HepG2 (cell line): ENCODE measurements around the gene HCRT. TPM values are rescaled to one million over a fixed set of nuclear protein-coding genes. Genes with fewer than 3 reads are reported as not detected.
A peak's percentile ranks its signal among the peaks of the same experiment; 100 is the strongest.

ENCODE experiments used
- ADNP ChIP-seq: sonication (generic); formaldehyde crosslinking; IDR thresholded peaks from 2 replicates; pipeline ENCODE4 v1.4.0; 2020; ENCODE audit warnings: missing genetic modification reagents
- CCDC6 ChIP-seq: sonication (generic); formaldehyde crosslinking; IDR thresholded peaks from 2 replicates; pipeline ENCODE4 v1.8.1; 2022; ENCODE audit warnings: mild to moderate bottlenecking, missing genetic modification reagents, moderate library complexity
- HDAC2 ChIP-seq: sonication (generic); formaldehyde crosslinking; IDR thresholded peaks from 2 replicates; pipeline ENCODE4 v1.4.0; 2020; ENCODE audit warnings: missing genetic modification reagents
- ISX ChIP-seq: sonication (generic); formaldehyde crosslinking; conservative IDR thresholded peaks from 2 replicates; pipeline ENCODE4 v1.5.0; 2020; ENCODE audit warnings: missing genetic modification reagents
- MATR3 ChIP-seq: sonication (generic); formaldehyde crosslinking; IDR thresholded peaks from 2 replicates; pipeline ENCODE4 v1.4.0; 2020; ENCODE audit warnings: missing genetic modification reagents
- REXO4 ChIP-seq: sonication (generic); formaldehyde crosslinking; IDR thresholded peaks from 2 replicates; pipeline ENCODE4 v1.8.0; 2022; ENCODE audit warnings: missing genetic modification reagents, mild to moderate bottlenecking, borderline replicate concordance
- SNAPC5 ChIP-seq: sonication (generic); formaldehyde crosslinking; IDR thresholded peaks from 2 replicates; pipeline ENCODE4 v1.8.1; 2023; ENCODE audit warnings: mild to moderate bottlenecking, missing genetic modification reagents, borderline replicate concordance
- SP2 ChIP-seq: sonication (generic); formaldehyde crosslinking; IDR thresholded peaks from 2 replicates; pipeline ENCODE4 v1.5.1; 2020; ENCODE audit warnings: mild to moderate bottlenecking, missing genetic modification reagents
- TGIF2 ChIP-seq: IDR thresholded peaks from 2 replicates; pipeline ENCODE4 v1.6.1; 2016; ENCODE audit warnings: control low read depth, missing compliant biosample characterization
- ZFP41 ChIP-seq: sonication (generic); formaldehyde crosslinking; IDR thresholded peaks from 2 replicates; pipeline ENCODE4 v1.4.0; 2020; ENCODE audit warnings: mild to moderate bottlenecking, missing genetic modification reagents, borderline replicate concordance
- ZFY ChIP-seq: sonication (generic); formaldehyde crosslinking; IDR thresholded peaks from 2 replicates; pipeline ENCODE4 v1.4.0; 2020; ENCODE audit warnings: missing genetic modification reagents
- ZNF20 ChIP-seq: sonication (generic); formaldehyde crosslinking; IDR thresholded peaks from 2 replicates; pipeline ENCODE4 v1.4.0; 2020; ENCODE audit warnings: mild to moderate bottlenecking, moderate library complexity, missing genetic modification reagents
- ZNF235 ChIP-seq: sonication (generic); formaldehyde crosslinking; IDR thresholded peaks from 2 replicates; pipeline ENCODE4 v1.8.1; 2023; ENCODE audit warnings: mild to moderate bottlenecking, missing genetic modification reagents, borderline replicate concordance
- ZSCAN30 ChIP-seq: sonication (generic); formaldehyde crosslinking; IDR thresholded peaks from 2 replicates; pipeline ENCODE4 v1.5.0; 2020; ENCODE audit warnings: mild to moderate bottlenecking, missing genetic modification reagents
- polyA plus RNA-seq, 8 experiments: library from polyadenylated mRNA; depleted of rRNA in 3 of 8; stranded (reverse) in 7 of 8; unstranded in 1 of 8; fragments of >200 nt; fragmentation: Illumina TruSeq in 4 of 8; extraction: Trizol in 4 of 8; gene quantifications; 2 replicates each; pipeline versions ENCODE4 v1.2.1 to v1.2.3, GENCODE V29; 2011 to 2016; ENCODE audit warnings: low read depth in 4 of 8, missing spikeins in 1 of 8, mixed read lengths in 1 of 8; ENCODE audit not compliant: insufficient read depth in 1 of 8
- total RNA-seq, 5 experiments: library from RNA; depleted of rRNA; stranded (reverse); fragments of >200 nt; fragmentation: Illumina TruSeq; extraction: Trizol; gene quantifications; 2 replicates each; pipeline ENCODE4 v1.2.3, GENCODE V29; 2016; ENCODE audit warnings: low read depth in 1 of 5
- TF ChIP-seq, protein P1 (sequence below), 2 experiments: sonication (generic) in 1 of 2; formaldehyde crosslinking in 1 of 2; IDR thresholded peaks; 2 replicates each; pipeline versions ENCODE4 v1.4.0 to v1.6.1; 2016 to 2020; ENCODE audit warnings: borderline replicate concordance in 1 of 2, low read depth in 1 of 2, mild to moderate bottlenecking in 1 of 2, missing genetic modification reagents in 1 of 2
- TF ChIP-seq, protein P2 (sequence below): sonication (generic); formaldehyde crosslinking; conservative IDR thresholded peaks from 2 replicates; pipeline ENCODE4 v1.4.0; 2020; ENCODE audit warnings: mild to moderate bottlenecking, missing genetic modification reagents, moderate library complexity

Gene HCRT
- total and polyA plus RNA-seq, 2 of the 13 experiments (the other 11 are each of a cell fraction or from before 2014, with no cell fraction given) = not detected

- TF ChIP-seq, protein P1, sequence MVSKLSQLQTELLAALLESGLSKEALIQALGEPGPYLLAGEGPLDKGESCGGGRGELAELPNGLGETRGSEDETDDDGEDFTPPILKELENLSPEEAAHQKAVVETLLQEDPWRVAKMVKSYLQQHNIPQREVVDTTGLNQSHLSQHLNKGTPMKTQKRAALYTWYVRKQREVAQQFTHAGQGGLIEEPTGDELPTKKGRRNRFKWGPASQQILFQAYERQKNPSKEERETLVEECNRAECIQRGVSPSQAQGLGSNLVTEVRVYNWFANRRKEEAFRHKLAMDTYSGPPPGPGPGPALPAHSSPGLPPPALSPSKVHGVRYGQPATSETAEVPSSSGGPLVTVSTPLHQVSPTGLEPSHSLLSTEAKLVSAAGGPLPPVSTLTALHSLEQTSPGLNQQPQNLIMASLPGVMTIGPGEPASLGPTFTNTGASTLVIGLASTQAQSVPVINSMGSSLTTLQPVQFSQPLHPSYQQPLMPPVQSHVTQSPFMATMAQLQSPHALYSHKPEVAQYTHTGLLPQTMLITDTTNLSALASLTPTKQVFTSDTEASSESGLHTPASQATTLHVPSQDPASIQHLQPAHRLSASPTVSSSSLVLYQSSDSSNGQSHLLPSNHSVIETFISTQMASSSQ (IDR thresholded peaks at IDR 0.05; ENCODE audit: low read depth) = no peak; the same call in 1 of the 2 replicates
- TF ChIP-seq, protein P1 (CRISPR knock-in tag; IDR thresholded peaks at IDR 0.05; ENCODE audit: borderline replicate concordance) = no peak
- TF ChIP-seq ZNF20 (CRISPR knock-in tag) (no peak), ZFY (peak; percentile 85), CCDC6 (peak; percentile 64; the same call in 1 of the 2 replicates), TGIF2 (0 out of 2 replicates have a peak, but pooled peaks have one; percentile 43), ADNP (no peak), ZNF235 (CRISPR knock-in tag) (peak; percentile 30; the same call in 1 of the 2 replicates), SP2 (CRISPR knock-in tag) (no peak), ZFP41 (peak; percentile 50; the same call in 1 of the 2 replicates), SNAPC5 (no peak), REXO4 (CRISPR knock-in tag) (no peak), ISX (no peak), ZSCAN30 (CRISPR knock-in tag) (peak; percentile 75; the same call in 1 of the 2 replicates), HDAC2 (peak; percentile 74), MATR3 (CRISPR knock-in tag) (no peak)
- TF ChIP-seq, protein P2, sequence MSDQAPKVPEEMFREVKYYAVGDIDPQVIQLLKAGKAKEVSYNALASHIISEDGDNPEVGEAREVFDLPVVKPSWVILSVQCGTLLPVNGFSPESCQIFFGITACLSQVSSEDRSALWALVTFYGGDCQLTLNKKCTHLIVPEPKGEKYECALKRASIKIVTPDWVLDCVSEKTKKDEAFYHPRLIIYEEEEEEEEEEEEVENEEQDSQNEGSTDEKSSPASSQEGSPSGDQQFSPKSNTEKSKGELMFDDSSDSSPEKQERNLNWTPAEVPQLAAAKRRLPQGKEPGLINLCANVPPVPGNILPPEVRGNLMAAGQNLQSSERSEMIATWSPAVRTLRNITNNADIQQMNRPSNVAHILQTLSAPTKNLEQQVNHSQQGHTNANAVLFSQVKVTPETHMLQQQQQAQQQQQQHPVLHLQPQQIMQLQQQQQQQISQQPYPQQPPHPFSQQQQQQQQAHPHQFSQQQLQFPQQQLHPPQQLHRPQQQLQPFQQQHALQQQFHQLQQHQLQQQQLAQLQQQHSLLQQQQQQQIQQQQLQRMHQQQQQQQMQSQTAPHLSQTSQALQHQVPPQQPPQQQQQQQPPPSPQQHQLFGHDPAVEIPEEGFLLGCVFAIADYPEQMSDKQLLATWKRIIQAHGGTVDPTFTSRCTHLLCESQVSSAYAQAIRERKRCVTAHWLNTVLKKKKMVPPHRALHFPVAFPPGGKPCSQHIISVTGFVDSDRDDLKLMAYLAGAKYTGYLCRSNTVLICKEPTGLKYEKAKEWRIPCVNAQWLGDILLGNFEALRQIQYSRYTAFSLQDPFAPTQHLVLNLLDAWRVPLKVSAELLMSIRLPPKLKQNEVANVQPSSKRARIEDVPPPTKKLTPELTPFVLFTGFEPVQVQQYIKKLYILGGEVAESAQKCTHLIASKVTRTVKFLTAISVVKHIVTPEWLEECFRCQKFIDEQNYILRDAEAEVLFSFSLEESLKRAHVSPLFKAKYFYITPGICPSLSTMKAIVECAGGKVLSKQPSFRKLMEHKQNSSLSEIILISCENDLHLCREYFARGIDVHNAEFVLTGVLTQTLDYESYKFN = peak; percentile 51
Measured at GRCh38 chr17:42193969-42194899, 9.0 kb upstream of the HCRT start, which contains the start of gene GHDC (continued).
